GM12878 (cell line): ENCODE results near the gene VCL. TPM values are rescaled to one million over a fixed set of nuclear protein-coding genes. Genes with fewer than 3 reads are reported as not detected.

Experiments used
- ATAC-seq: fragments of 200-7000 bp; cut with Tn5 transposase; 3 replicates; pipeline ENCODE4 v1.9.1; 2020; ENCODE audit warnings: mild to moderate bottlenecking, moderate library complexity
- BruUV-seq: library from RNA; stranded (reverse); fragments of 400-500 nt; replicated peaks from 2 replicates; lab custom pipeline; 2021; lab: Mats Ljungman, UMichigan
- CTCF ChIA-PET: fragments of 300-600 bp; sonication (Branson Sonifier 250); formaldehyde crosslinking; extraction: SDS; loops from one replicate; lab custom pipeline; 2021; ENCODE audit warnings: inconsistent platforms; lab: Yijun Ruan, JAX
- POLR2A ChIA-PET: fragments of 350-600 bp; formaldehyde crosslinking; extraction: SDS; loops from one replicate; lab custom pipeline; 2021; ENCODE audit warnings: inconsistent platforms; lab: Charles Lee
- RAD21 ChIA-PET: fragments of 300-600 bp; sonication (Branson Sonifier 250); formaldehyde crosslinking; loops from one replicate; lab custom pipeline; 2023; ENCODE audit warnings: antibody characterized with exemption; ENCODE audit not compliant: unreplicated experiment; lab: Charles Lee
- SMC1A ChIA-PET: fragments of 300-600 bp; sonication (Branson Sonifier 250); formaldehyde crosslinking; loops from one replicate; lab custom pipeline; 2023; ENCODE audit not compliant: unreplicated experiment, uncharacterized antibody; lab: Charles Lee
- DNase-seq: peaks from one replicate; pipeline ENCODE4 v3.0.0-alpha.2; 2011; ENCODE audit warnings: low read depth, low spot score
- FAIRE-seq: peaks from 3 replicates; lab custom pipeline; 2011; peaks lifted over from hg19 to GRCh38; lab: Jason Lieb, UNC
- H2AFZ ChIP-seq: 2 replicates; pipeline ENCODE4 v1.6.0; 2011; ENCODE audit warnings: low read depth, low read length, control low read depth; ENCODE audit not compliant: control insufficient read depth
- H3K27ac ChIP-seq: 2 replicates; pipeline ENCODE4 v1.5.1; 2011; ENCODE audit warnings: control low read depth; ENCODE audit not compliant: control insufficient read depth, insufficient read depth
- H3K27me3 ChIP-seq, 2 experiments: replicated peaks in 1 of 2; 2 replicates each; pipeline versions ENCODE4 v1.6.0 to v1.6.1; 2011; ENCODE audit warnings: low read length in 1 of 2; ENCODE audit not compliant: control insufficient read depth in 2 of 2, insufficient read depth in 2 of 2
- H3K36me3 ChIP-seq, 2 experiments: 2 replicates each; pipeline ENCODE4 v1.5.1; 2011; ENCODE audit warnings: low read length in 1 of 2; ENCODE audit not compliant: control insufficient read depth in 2 of 2, insufficient read depth in 2 of 2
- H3K4me1 ChIP-seq: 2 replicates; pipeline ENCODE4 v1.6.1; 2011; ENCODE audit warnings: mild to moderate bottlenecking, low read length, moderate library complexity, mixed read lengths; ENCODE audit not compliant: control insufficient read depth, insufficient read depth
- H3K4me2 ChIP-seq: 2 replicates; pipeline ENCODE4 v1.6.0; 2011; ENCODE audit warnings: control low read depth; ENCODE audit not compliant: control insufficient read depth, insufficient read depth
- H3K4me3 ChIP-seq: fragments of 200-600 bp; sonication (generic); 2 replicates; pipeline ENCODE4 v1.5.1; 2016
- H3K79me2 ChIP-seq: 2 replicates; pipeline ENCODE4 v1.6.0; 2011; ENCODE audit warnings: low read length; ENCODE audit not compliant: control insufficient read depth, insufficient read depth
- H3K9ac ChIP-seq: 2 replicates; pipeline ENCODE4 v1.8.0; 2011; ENCODE audit warnings: low read length, control low read depth, mixed read lengths; ENCODE audit not compliant: control insufficient read depth, insufficient read depth
- H3K9me3 ChIP-seq: replicated peaks from 3 replicates; pipeline ENCODE4 v1.5.1; 2011; ENCODE audit warnings: mild to moderate bottlenecking, low read length; ENCODE audit not compliant: control insufficient read depth, insufficient read depth
- H4K20me1 ChIP-seq: 2 replicates; pipeline ENCODE4 v1.6.0; 2011; ENCODE audit not compliant: control insufficient read depth, insufficient read depth
- ASH2L ChIP-seq: fragments of 300-600, 200-600 bp; sonication (generic); IDR thresholded peaks from 2 replicates; pipeline ENCODE4 v1.6.1; 2017; ENCODE audit warnings: low read depth, mild to moderate bottlenecking, borderline replicate concordance
- BCL11A ChIP-seq: IDR thresholded peaks from 2 replicates; pipeline ENCODE4 v1.6.1; 2011; ENCODE audit warnings: low read depth, low read length
- FOS ChIP-seq: IDR thresholded peaks from 3 replicates; pipeline ENCODE4 v1.6.1; 2011; ENCODE audit warnings: borderline replicate concordance; ENCODE audit not compliant: insufficient read length; ENCODE audit errors: extremely low read depth
- HDAC6 ChIP-seq: fragments of 200-600 bp; sonication (generic); IDR thresholded peaks from one replicate; pipeline ENCODE4 v1.8.0; 2017; ENCODE audit warnings: antibody characterized with exemption; ENCODE audit not compliant: unreplicated experiment
- JUNB ChIP-seq: IDR thresholded peaks from 2 replicates; pipeline ENCODE4 v1.6.1; 2016; ENCODE audit warnings: antibody characterized with exemption, mild to moderate bottlenecking
- MYC ChIP-seq: IDR thresholded peaks from 2 replicates; pipeline ENCODE4 v1.6.1; 2011; ENCODE audit warnings: mild to moderate bottlenecking, low read length, moderate library complexity, inconsistent platforms; ENCODE audit not compliant: insufficient read depth, insufficient replicate concordance, insufficient read length, severe bottlenecking
- NR2F1 ChIP-seq: fragments of 450-650 bp; conservative IDR thresholded peaks from 2 replicates; pipeline ENCODE4 v1.6.1; 2017; ENCODE audit warnings: mild to moderate bottlenecking
- POU2F2 ChIP-seq: IDR thresholded peaks from 3 replicates; pipeline ENCODE4 v1.6.1; 2011; ENCODE audit warnings: low read depth, mild to moderate bottlenecking, low read length, borderline replicate concordance
- RAD51 ChIP-seq: fragments of 450-650 bp; IDR thresholded peaks from 2 replicates; pipeline ENCODE4 v1.6.1; 2016; ENCODE audit warnings: moderate library complexity, mild to moderate bottlenecking, inconsistent platforms
- RCOR1 ChIP-seq: conservative IDR thresholded peaks from 2 replicates; pipeline ENCODE4 v1.6.1; 2012; ENCODE audit warnings: low read depth, low read length, improper control_type of control experiment
- SPI1 ChIP-seq: IDR thresholded peaks from 2 replicates; pipeline ENCODE4 v1.6.1; 2011; ENCODE audit warnings: low read depth, mild to moderate bottlenecking, low read length, moderate library complexity, borderline replicate concordance; ENCODE audit not compliant: insufficient read depth
- TAF1 ChIP-seq: IDR thresholded peaks from 2 replicates; pipeline ENCODE4 v1.6.1; 2011; ENCODE audit warnings: mild to moderate bottlenecking, low read depth, low read length, borderline replicate concordance
- TARDBP ChIP-seq: IDR thresholded peaks from 2 replicates; pipeline ENCODE4 v1.6.1; 2016; ENCODE audit warnings: borderline replicate concordance
- YBX1 ChIP-seq: fragments of 450-650 bp; IDR thresholded peaks from 2 replicates; pipeline ENCODE4 v1.6.1; 2016; ENCODE audit warnings: antibody characterized with exemption
- ZNF384 ChIP-seq: IDR thresholded peaks from 2 replicates; pipeline ENCODE4 v1.6.1; 2012; ENCODE audit warnings: low read depth, mild to moderate bottlenecking, low read length, improper control_type of control experiment, borderline replicate concordance
- WGBS: methylation state at CpG from one replicate; pipeline ENCODE4 v1.1.6; 2016; ENCODE audit warnings: low lambda C conversion rate; ENCODE audit not compliant: insufficient replicate concordance, insufficient coverage; ENCODE audit errors: missing lambda C conversion rate; 5-methylcytosine and 5-hydroxymethylcytosine counted together
- in situ Hi-C: fragments of 300-500 bp; cut with MboI; formaldehyde crosslinking; loops from 9 replicates; pipeline ENCODE4 v1.14.3; 2018; ENCODE audit warnings: mixed read lengths
- intact Hi-C: fragments of 100-400 bp; cut with micrococcal nuclease; formaldehyde crosslinking; loops from one replicate; pipeline ENCODE4 v1.14.2; 2022; ENCODE audit not compliant: unreplicated experiment
- polyA plus RNA-seq, 11 experiments: library from polyadenylated mRNA; depleted of rRNA in 4 of 11; unstranded in 6 of 11; stranded (reverse) in 5 of 11; fragments of >200 nt; fragmentation: Nextera tagmentation in 4 of 11; fragmentation: Illumina TruSeq in 1 of 11; extraction: Ambion mirVana in 4 of 11; extraction: Trizol in 1 of 11; gene quantifications; 1 replicate in 1 of 11; 2 replicates in 10 of 11; pipeline versions ENCODE4 v1.2.1 to v1.2.3, GENCODE V29; 2011 to 2016; ENCODE audit warnings: inconsistent platforms in 2 of 11, missing spikeins in 2 of 11, low read depth in 1 of 11
- total RNA-seq, 4 experiments: library from RNA; depleted of rRNA in 3 of 4; stranded (reverse); fragments of >200 nt in 3 of 4; fragmentation: Illumina TruSeq in 1 of 4; extraction: Trizol in 1 of 4; gene quantifications; 2 replicates each; pipeline versions ENCODE4 v1.2.1 to v1.2.3, GENCODE V29; 2013 to 2021
- TF ChIP-seq, protein P1 (sequence below): IDR thresholded peaks from 2 replicates; pipeline ENCODE4 v1.6.1; 2012; ENCODE audit warnings: mild to moderate bottlenecking, low read depth, low read length
- TF ChIP-seq, protein P2 (sequence below): fragments of 450-650 bp; formaldehyde crosslinking; IDR thresholded peaks from 2 replicates; pipeline ENCODE4 v1.4.0; 2020; ENCODE audit warnings: mild to moderate bottlenecking, moderate library complexity

Gene VCL
- total and polyA plus RNA-seq, 10 of the 15 experiments (the other 5 are each of a cell fraction or from before 2014, with no cell fraction given): 6.7 to 54.6 (median 24.3) TPM

GRCh38 chr10:74027702-74028101 is 29.8 kb downstream of the VCL start:
- no peak for DNase-seq
- TF ChIP-seq ASH2L (no peak), JUNB (no peak), ZNF384 (no peak), FOS (no peak), TARDBP (no peak), SPI1 (no peak), RCOR1 (no peak), RAD51 (no peak), POU2F2 (no peak), NR2F1 (no peak), MYC (no peak), BCL11A (no peak), TAF1 (no peak), HDAC6 (no peak), YBX1 (no peak)
- TF ChIP-seq, protein P1, sequence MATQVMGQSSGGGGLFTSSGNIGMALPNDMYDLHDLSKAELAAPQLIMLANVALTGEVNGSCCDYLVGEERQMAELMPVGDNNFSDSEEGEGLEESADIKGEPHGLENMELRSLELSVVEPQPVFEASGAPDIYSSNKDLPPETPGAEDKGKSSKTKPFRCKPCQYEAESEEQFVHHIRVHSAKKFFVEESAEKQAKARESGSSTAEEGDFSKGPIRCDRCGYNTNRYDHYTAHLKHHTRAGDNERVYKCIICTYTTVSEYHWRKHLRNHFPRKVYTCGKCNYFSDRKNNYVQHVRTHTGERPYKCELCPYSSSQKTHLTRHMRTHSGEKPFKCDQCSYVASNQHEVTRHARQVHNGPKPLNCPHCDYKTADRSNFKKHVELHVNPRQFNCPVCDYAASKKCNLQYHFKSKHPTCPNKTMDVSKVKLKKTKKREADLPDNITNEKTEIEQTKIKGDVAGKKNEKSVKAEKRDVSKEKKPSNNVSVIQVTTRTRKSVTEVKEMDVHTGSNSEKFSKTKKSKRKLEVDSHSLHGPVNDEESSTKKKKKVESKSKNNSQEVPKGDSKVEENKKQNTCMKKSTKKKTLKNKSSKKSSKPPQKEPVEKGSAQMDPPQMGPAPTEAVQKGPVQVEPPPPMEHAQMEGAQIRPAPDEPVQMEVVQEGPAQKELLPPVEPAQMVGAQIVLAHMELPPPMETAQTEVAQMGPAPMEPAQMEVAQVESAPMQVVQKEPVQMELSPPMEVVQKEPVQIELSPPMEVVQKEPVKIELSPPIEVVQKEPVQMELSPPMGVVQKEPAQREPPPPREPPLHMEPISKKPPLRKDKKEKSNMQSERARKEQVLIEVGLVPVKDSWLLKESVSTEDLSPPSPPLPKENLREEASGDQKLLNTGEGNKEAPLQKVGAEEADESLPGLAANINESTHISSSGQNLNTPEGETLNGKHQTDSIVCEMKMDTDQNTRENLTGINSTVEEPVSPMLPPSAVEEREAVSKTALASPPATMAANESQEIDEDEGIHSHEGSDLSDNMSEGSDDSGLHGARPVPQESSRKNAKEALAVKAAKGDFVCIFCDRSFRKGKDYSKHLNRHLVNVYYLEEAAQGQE: no peak
- TF ChIP-seq, protein P2, sequence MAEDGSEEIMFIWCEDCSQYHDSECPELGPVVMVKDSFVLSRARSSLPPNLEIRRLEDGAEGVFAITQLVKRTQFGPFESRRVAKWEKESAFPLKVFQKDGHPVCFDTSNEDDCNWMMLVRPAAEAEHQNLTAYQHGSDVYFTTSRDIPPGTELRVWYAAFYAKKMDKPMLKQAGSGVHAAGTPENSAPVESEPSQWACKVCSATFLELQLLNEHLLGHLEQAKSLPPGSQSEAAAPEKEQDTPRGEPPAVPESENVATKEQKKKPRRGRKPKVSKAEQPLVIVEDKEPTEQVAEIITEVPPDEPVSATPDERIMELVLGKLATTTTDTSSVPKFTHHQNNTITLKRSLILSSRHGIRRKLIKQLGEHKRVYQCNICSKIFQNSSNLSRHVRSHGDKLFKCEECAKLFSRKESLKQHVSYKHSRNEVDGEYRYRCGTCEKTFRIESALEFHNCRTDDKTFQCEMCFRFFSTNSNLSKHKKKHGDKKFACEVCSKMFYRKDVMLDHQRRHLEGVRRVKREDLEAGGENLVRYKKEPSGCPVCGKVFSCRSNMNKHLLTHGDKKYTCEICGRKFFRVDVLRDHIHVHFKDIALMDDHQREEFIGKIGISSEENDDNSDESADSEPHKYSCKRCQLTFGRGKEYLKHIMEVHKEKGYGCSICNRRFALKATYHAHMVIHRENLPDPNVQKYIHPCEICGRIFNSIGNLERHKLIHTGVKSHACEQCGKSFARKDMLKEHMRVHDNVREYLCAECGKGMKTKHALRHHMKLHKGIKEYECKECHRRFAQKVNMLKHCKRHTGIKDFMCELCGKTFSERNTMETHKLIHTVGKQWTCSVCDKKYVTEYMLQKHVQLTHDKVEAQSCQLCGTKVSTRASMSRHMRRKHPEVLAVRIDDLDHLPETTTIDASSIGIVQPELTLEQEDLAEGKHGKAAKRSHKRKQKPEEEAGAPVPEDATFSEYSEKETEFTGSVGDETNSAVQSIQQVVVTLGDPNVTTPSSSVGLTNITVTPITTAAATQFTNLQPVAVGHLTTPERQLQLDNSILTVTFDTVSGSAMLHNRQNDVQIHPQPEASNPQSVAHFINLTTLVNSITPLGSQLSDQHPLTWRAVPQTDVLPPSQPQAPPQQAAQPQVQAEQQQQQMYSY (CRISPR knock-in tag): no peak

More at GRCh38 chr10:74027702-74028101, 29.8 kb downstream of the VCL start:
- ChIA-PET CTCF (interaction anchor here (0.7 to 1.4 kb wide), 3 partner anchors 8 to 88 kb away, joined by 3 to 7 read pairs (median 3); no protein-coding TSS in a partner anchor), RAD21 (interaction anchor here (0.6 to 1.0 kb wide), 4 partner anchors 8 to 76 kb away, joined by 3 to 4 read pairs (median 4); no protein-coding TSS in a partner anchor), POLR2A (interaction anchor here (0.7 kb wide), 1 partner anchor 832 kb away, joined by 8 read pairs; no protein-coding TSS in a partner anchor), SMC1A (interaction anchor here (1.2 to 1.7 kb wide), 3 partner anchors 19 to 139 kb away, joined by 3 to 5 read pairs (median 5); no protein-coding TSS in a partner anchor)
- H3K36me3 ChIP-seq: no peaks in the 10 kb centered on the region
- ATAC-seq: no peak
- no peak overlapping the region for H3K27ac ChIP-seq
- no peaks in the 10 kb centered on the region for H3K27me3 ChIP-seq
- intact Hi-C loops (no loop called here), in situ Hi-C loops (no loop called here)
- no TSS peak for BruUV-seq
- no peak overlapping the region for H3K9ac ChIP-seq
- H3K4me1 ChIP-seq: no peaks in the 10 kb centered on the region
- H3K79me2 ChIP-seq: no peaks in the 10 kb centered on the region
- FAIRE-seq: no peak
- WGBS: 96% methylated on average over 2 of the region's 2 CpGs
- no peak overlapping the region for H3K4me2 ChIP-seq
- no peaks in the 10 kb centered on the region for H3K9me3 ChIP-seq
- no peaks in the 10 kb centered on the region for H4K20me1 ChIP-seq
- H3K4me3 ChIP-seq: no peak overlapping the region
- H2AFZ ChIP-seq: no peak overlapping the region
